CD4-positive, alpha-beta T cell treated with Interleukin-1 beta for 1 hour (primary cell): Measurements from ENCODE around the gene AGBL1.

Source experiments
- DNase-seq, 2 donors: peaks; one replicate each; pipeline ENCODE4 v3.0.0-alpha.2; 2020 to 2022

AGBL1 gene

GRCh38 chr15:86329311-86330013 is 249.8 kb downstream of the AGBL1 start:
- DNase-seq: no peak

- DNase-seq: no peak
Measured at GRCh38 chr15:86333819-86334218, 254.1 kb downstream of the AGBL1 start.

GRCh38 chr15:86336051-86336788 is 256.5 kb downstream of the AGBL1 start:
- no peak for DNase-seq

GRCh38 chr15:86337071-86337470 is 257.4 kb downstream of the AGBL1 start:
- DNase-seq: no peak

GRCh38 chr15:86347245-86347644 is 267.6 kb downstream of the AGBL1 start:
- no peak for DNase-seq

- DNase-seq: no peak
Measured at GRCh38 chr15:86349565-86349964, 269.9 kb downstream of the AGBL1 start.

GRCh38 chr15:86353213-86353612 is 273.5 kb downstream of the AGBL1 start:
- no peak for DNase-seq

GRCh38 chr15:86355361-86355760 is 275.7 kb downstream of the AGBL1 start:
- DNase-seq: no peak

- DNase-seq: no peak
Measured at GRCh38 chr15:86355801-86356200, 276.1 kb downstream of the AGBL1 start.

GRCh38 chr15:86362555-86362954 is 282.9 kb downstream of the AGBL1 start:
- no peak for DNase-seq

- DNase-seq: no peak
Measured at GRCh38 chr15:86373147-86373546, 293.5 kb downstream of the AGBL1 start.

GRCh38 chr15:86375733-86376280 is 296.1 kb downstream of the AGBL1 start:
- DNase-seq: no peak

- no peak for DNase-seq
Measured at GRCh38 chr15:86377914-86378313, 298.2 kb downstream of the AGBL1 start.

GRCh38 chr15:86382341-86382740 is 302.7 kb downstream of the AGBL1 start:
- DNase-seq: no peak

GRCh38 chr15:86383611-86384010 is 303.9 kb downstream of the AGBL1 start:
- no peak for DNase-seq

- no peak for DNase-seq
Measured at GRCh38 chr15:86384186-86384585, 304.5 kb downstream of the AGBL1 start.

GRCh38 chr15:86392296-86392695 is 312.6 kb downstream of the AGBL1 start:
- no peak for DNase-seq

- no peak for DNase-seq
Measured at GRCh38 chr15:86392874-86393273, 313.2 kb downstream of the AGBL1 start.

- no peak for DNase-seq
Measured at GRCh38 chr15:86394866-86395265, 315.2 kb downstream of the AGBL1 start.

GRCh38 chr15:86399041-86399954 is 319.6 kb downstream of the AGBL1 start:
- no peak for DNase-seq

- DNase-seq: no peak
Measured at GRCh38 chr15:86403221-86403620, 323.6 kb downstream of the AGBL1 start.

- DNase-seq: no peak
Measured at GRCh38 chr15:86403914-86404583, 324.4 kb downstream of the AGBL1 start.

GRCh38 chr15:86408261-86408660 is 328.6 kb downstream of the AGBL1 start:
- DNase-seq: no peak
